Keratinocyte (primary cell): Measurements from ENCODE around the gene STRN3. TPM values are rescaled to one million over a fixed set of nuclear protein-coding genes. Genes with fewer than 3 reads are reported as not detected.

Source experiments
- DNase-seq: peaks from one replicate; pipeline ENCODE4 v3.0.0-alpha.2; 2011; ENCODE audit warnings: low read depth, missing footprints, low spot score
- FAIRE-seq: peaks from 2 replicates; lab custom pipeline; 2011; peaks lifted over from hg19 to GRCh38; lab: Jason Lieb, UNC
- H2AFZ ChIP-seq: 2 replicates; pipeline ENCODE4 v1.6.0; 2012; ENCODE audit warnings: low read length, control low read depth, inconsistent platforms; ENCODE audit not compliant: control insufficient read depth
- H3K27ac ChIP-seq: 2 replicates; pipeline ENCODE4 v1.5.1; 2011; ENCODE audit warnings: low read length; ENCODE audit not compliant: control insufficient read depth, insufficient read depth
- H3K27me3 ChIP-seq: 3 replicates; pipeline ENCODE4 v1.6.0; 2011; ENCODE audit warnings: low read length; ENCODE audit not compliant: control insufficient read depth, insufficient read depth; ENCODE audit errors: extremely low read depth
- H3K36me3 ChIP-seq, 2 experiments: 2 replicates in 1 of 2; 3 replicates in 1 of 2; pipeline ENCODE4 v1.5.1; 2011; ENCODE audit warnings: low read length in 2 of 2, mild to moderate bottlenecking in 1 of 2; ENCODE audit not compliant: control insufficient read depth in 2 of 2, insufficient read depth in 2 of 2; ENCODE audit errors: extremely low read depth in 1 of 2
- H3K4me1 ChIP-seq: 3 replicates; pipeline ENCODE4 v1.5.1; 2011; ENCODE audit warnings: low read length; ENCODE audit not compliant: control insufficient read depth, insufficient read depth; ENCODE audit errors: extremely low read depth
- H3K4me2 ChIP-seq: 3 replicates; pipeline ENCODE4 v1.6.0; 2011; ENCODE audit warnings: low read depth, low read length; ENCODE audit not compliant: control insufficient read depth, insufficient read depth; ENCODE audit errors: extremely low read depth
- H3K4me3 ChIP-seq, 3 experiments: fragments of 200-600 bp in 1 of 3; sonication (generic) in 1 of 3; 2 replicates in 2 of 3; 3 replicates in 1 of 3; pipeline ENCODE4 v1.5.1; 2011 to 2016; ENCODE audit warnings: low read length in 3 of 3, mild to moderate bottlenecking in 3 of 3, control low read depth in 2 of 3, inconsistent platforms in 1 of 3, low read depth in 1 of 3, mixed read lengths in 1 of 3, mixed run types in 1 of 3, moderate library complexity in 1 of 3; ENCODE audit not compliant: control insufficient read depth in 2 of 3, insufficient read depth in 2 of 3; ENCODE audit errors: extremely low read depth in 1 of 3
- H3K79me2 ChIP-seq: 2 replicates; pipeline ENCODE4 v1.6.0; 2012; ENCODE audit warnings: low read length; ENCODE audit not compliant: control insufficient read depth, insufficient read depth
- H3K9ac ChIP-seq: 3 replicates; pipeline ENCODE4 v1.6.0; 2011; ENCODE audit warnings: low read length; ENCODE audit not compliant: control insufficient read depth, insufficient read depth; ENCODE audit errors: extremely low read depth
- H3K9me1 ChIP-seq: 3 replicates; pipeline ENCODE4 v1.6.0; 2011; ENCODE audit warnings: low read length; ENCODE audit not compliant: control insufficient read depth, insufficient read depth; ENCODE audit errors: extremely low read depth
- H3K9me3 ChIP-seq: 2 replicates; pipeline ENCODE4 v1.5.1; 2012; ENCODE audit warnings: low read depth, low read length; ENCODE audit not compliant: control insufficient read depth
- H4K20me1 ChIP-seq: 3 replicates; pipeline ENCODE4 v1.6.0; 2011; ENCODE audit warnings: low read length; ENCODE audit not compliant: control insufficient read depth, insufficient read depth; ENCODE audit errors: extremely low read depth
- CTCF ChIP-seq, 3 experiments: IDR thresholded peaks in 1 of 3; conservative IDR thresholded peaks in 1 of 3; optimal IDR thresholded peaks in 1 of 3; 2 replicates in 2 of 3; 3 replicates in 1 of 3; pipeline versions ENCODE3 to v1.5.1; 2011; ENCODE audit warnings: low read length in 3 of 3, mild to moderate bottlenecking in 3 of 3, moderate library complexity in 2 of 3, control low read depth in 1 of 3, inconsistent platforms in 1 of 3; ENCODE audit not compliant: insufficient read depth in 2 of 3; ENCODE audit errors: extremely low read depth in 1 of 3
- EZH2 ChIP-seq: IDR thresholded peaks from one replicate; pipeline ENCODE4 v1.6.1; 2012; ENCODE audit warnings: inconsistent platforms, mild to moderate bottlenecking, low read length, moderate library complexity
- dilution Hi-C: fragments of 300-500 bp; cut with MboI; formaldehyde crosslinking; loops from one replicate; pipeline ENCODE4 v1.7.0; 2020; ENCODE audit warnings: low sequenced_read_pairs; ENCODE audit not compliant: extremely low pct_ligation_motif_present
- polyA plus RNA-seq, 5 experiments: library from polyadenylated mRNA; depleted of rRNA in 3 of 5; stranded (reverse) in 3 of 5; stranded (forward) in 1 of 5; unstranded in 1 of 5; fragments of >200 nt; gene quantifications; 1 replicate in 1 of 5; 2 replicates in 3 of 5; 3 replicates in 1 of 5; pipeline versions ENCODE4 v1.2.1 to v1.2.3, GENCODE V29; 2011 to 2012; ENCODE audit warnings: missing spikeins in 2 of 5, low read depth in 1 of 5, low replicate concordance in 1 of 5

Gene STRN3
- polyA plus RNA-seq, 1 donor (not counting 4 experiments of a cell fraction or from before 2014, with no cell fraction given) = 38.1 TPM

DNA sequence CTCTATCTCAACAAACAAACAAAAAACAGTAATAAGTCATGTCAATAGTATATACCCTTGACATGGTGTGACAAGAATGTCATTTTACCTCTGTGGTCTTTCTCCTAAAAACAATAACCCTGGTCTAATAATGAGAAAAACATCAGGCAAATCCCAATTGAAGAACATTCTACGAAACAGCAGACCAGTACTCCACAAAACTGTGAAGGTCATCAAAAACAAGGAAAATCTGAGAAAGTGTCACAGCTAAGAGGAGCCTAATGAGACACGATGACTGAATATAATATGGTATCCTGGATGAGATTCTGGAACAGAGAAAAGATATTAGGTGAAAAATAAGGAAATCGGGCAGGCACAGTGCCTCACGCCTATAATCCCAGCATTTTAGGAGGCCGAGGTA, 157.4 kb downstream of the STRN3 start:
- H3K27ac ChIP-seq = no peak overlapping the region
- H3K4me2 ChIP-seq = no peak overlapping the region
- H3K4me3 ChIP-seq = no peak overlapping the region
- H3K4me1 ChIP-seq = no peaks in the 10 kb centered on the region
- no peaks in the 10 kb centered on the region for H3K9me1 ChIP-seq
- DNase-seq (no peak), FAIRE-seq (no peak)
- H3K27me3 ChIP-seq = peaks cover 9% of the 10 kb centered on the region
- TF ChIP-seq CTCF (optimal IDR thresholded peaks at IDR 0.05 in 1 of 3, IDR thresholded peaks at IDR 0.05 in 1 of 3, conservative IDR thresholded peaks at IDR 0.05 in 1 of 3; ENCODE audit: extremely low read depth in 1 of 3, insufficient read depth in 2 of 3, low read length in 3 of 3) (no peak), EZH2 (no peak)
- dilution Hi-C loops = no loop called here
- H2AFZ ChIP-seq = no peak overlapping the region
- no peaks in the 10 kb centered on the region for H3K36me3 ChIP-seq
- H3K9ac ChIP-seq = no peak overlapping the region
- H4K20me1 ChIP-seq = no peaks in the 10 kb centered on the region
- no peaks in the 10 kb centered on the region for H3K79me2 ChIP-seq
- no peaks in the 10 kb centered on the region for H3K9me3 ChIP-seq

GRCh38 chr14:30864934-30865333, 161.2 kb downstream of the STRN3 start:
- Histone ChIP-seq H3K27ac (no peak overlapping the region), H3K4me1 (no peaks in the 10 kb centered on the region), H2AFZ (no peak overlapping the region), H3K9ac (no peak overlapping the region), H3K27me3 (peaks cover 3% of the 10 kb centered on the region), H3K9me1 (no peaks in the 10 kb centered on the region), H3K4me3 (no peak overlapping the region), H3K79me2 (no peaks in the 10 kb centered on the region), H3K4me2 (no peak overlapping the region), H3K9me3 (no peaks in the 10 kb centered on the region), H3K36me3 (no peaks in the 10 kb centered on the region), H4K20me1 (no peaks in the 10 kb centered on the region)
- dilution Hi-C loops = no loop called here
- TF ChIP-seq EZH2 (no peak), CTCF (optimal IDR thresholded peaks at IDR 0.05 in 1 of 3, IDR thresholded peaks at IDR 0.05 in 1 of 3, conservative IDR thresholded peaks at IDR 0.05 in 1 of 3; ENCODE audit: extremely low read depth in 1 of 3, insufficient read depth in 2 of 3, low read length in 3 of 3) (no peak)
- DNase-seq = no peak
- FAIRE-seq = no peak
